ENCODE results near the gene PRKN.

DNA sequence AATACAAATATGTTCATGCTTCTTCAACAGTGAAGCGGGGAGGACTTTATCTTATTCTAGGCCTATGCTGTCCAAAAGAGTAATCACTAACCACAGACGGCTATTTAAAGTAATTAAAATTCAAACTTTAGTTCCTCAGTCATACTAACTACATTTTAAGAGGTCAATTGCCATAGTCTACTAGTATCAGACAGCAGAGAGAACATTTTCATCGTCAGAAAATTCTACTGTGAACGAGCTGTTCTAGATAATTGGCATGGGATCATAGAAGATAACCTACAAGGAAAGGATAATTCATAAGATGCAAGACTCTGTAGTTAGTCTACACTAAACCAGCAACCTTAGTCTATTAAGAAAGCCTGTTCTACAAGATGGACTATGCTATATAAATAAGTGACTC lies 44.4 kb downstream of the PRKN start:
- TF ChIP-seq, protein P1, sequence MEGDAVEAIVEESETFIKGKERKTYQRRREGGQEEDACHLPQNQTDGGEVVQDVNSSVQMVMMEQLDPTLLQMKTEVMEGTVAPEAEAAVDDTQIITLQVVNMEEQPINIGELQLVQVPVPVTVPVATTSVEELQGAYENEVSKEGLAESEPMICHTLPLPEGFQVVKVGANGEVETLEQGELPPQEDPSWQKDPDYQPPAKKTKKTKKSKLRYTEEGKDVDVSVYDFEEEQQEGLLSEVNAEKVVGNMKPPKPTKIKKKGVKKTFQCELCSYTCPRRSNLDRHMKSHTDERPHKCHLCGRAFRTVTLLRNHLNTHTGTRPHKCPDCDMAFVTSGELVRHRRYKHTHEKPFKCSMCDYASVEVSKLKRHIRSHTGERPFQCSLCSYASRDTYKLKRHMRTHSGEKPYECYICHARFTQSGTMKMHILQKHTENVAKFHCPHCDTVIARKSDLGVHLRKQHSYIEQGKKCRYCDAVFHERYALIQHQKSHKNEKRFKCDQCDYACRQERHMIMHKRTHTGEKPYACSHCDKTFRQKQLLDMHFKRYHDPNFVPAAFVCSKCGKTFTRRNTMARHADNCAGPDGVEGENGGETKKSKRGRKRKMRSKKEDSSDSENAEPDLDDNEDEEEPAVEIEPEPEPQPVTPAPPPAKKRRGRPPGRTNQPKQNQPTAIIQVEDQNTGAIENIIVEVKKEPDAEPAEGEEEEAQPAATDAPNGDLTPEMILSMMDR (conservative IDR thresholded peaks at IDR 0.05): no peak
- no peak for TF ChIP-seq ZFX (IDR thresholded peaks at IDR 0.05)

Data from C4-2B (cell line).